ENCODE results near the gene MRPS18A. TPM values are rescaled to one million over a fixed set of nuclear protein-coding genes. Genes with fewer than 3 reads are reported as not detected.

MRPS18A gene
- total and polyA plus RNA-seq, 9 of the 15 experiments (the other 6 are each of a cell fraction or from before 2014, with no cell fraction given): 87.5 to 243 (median 125) TPM

- TF ChIP-seq NFIC (IDR thresholded peaks at IDR 0.05): peak; percentile 64
- TF ChIP-seq ZSCAN32 (CRISPR knock-in tag; IDR thresholded peaks at IDR 0.05): no peak
- TF ChIP-seq ELF2 (CRISPR knock-in tag; IDR thresholded peaks at IDR 0.05): no peak
- TF ChIP-seq KAT8 (IDR thresholded peaks at IDR 0.05; ENCODE audit: low read depth): no peak
- TF ChIP-seq ZBTB7A (IDR thresholded peaks at IDR 0.05; ENCODE audit: borderline replicate concordance, control insufficient read depth, low read depth, low read length): peak; percentile 37; the same call in 1 of the 2 replicates
- peak; percentile 40; the same call in 1 of the 2 replicates for TF ChIP-seq ZNF592 (IDR thresholded peaks at IDR 0.05)
- TF ChIP-seq ZNF263 (CRISPR knock-in tag; IDR thresholded peaks at IDR 0.05; ENCODE audit: borderline replicate concordance): peak; percentile 78; the same call in 1 of the 2 replicates
- TF ChIP-seq FOXK2 (conservative IDR thresholded peaks at IDR 0.05 in 1 of 2, IDR thresholded peaks at IDR 0.05 in 1 of 2; ENCODE audit: low read depth in 2 of 2): no peak
- TF ChIP-seq ZNF79 (CRISPR knock-in tag; IDR thresholded peaks at IDR 0.05; ENCODE audit: low read depth): no peak
- TF ChIP-seq ETV6 (IDR thresholded peaks at IDR 0.05; ENCODE audit: borderline replicate concordance in 1 of 2, low read depth in 2 of 2, low read length in 1 of 2): no peak
- no peak for TF ChIP-seq ETV6 (CRISPR knock-in tag; IDR thresholded peaks at IDR 0.05; ENCODE audit: borderline replicate concordance)
- TF ChIP-seq L3MBTL2 (IDR thresholded peaks at IDR 0.05): peak; percentile 43; the same call in 1 of the 2 replicates
- TF ChIP-seq PBX2 (CRISPR knock-in tag; IDR thresholded peaks at IDR 0.05; ENCODE audit: low read depth): no peak
- TF ChIP-seq PBX2 (tag; conservative IDR thresholded peaks at IDR 0.05; ENCODE audit: low read depth): no peak
- TF ChIP-seq ARID2 (IDR thresholded peaks at IDR 0.05): peak; percentile 86; the same call in 1 of the 2 replicates
- TF ChIP-seq CTCFL (IDR thresholded peaks at IDR 0.05; ENCODE audit: borderline replicate concordance, insufficient read depth, low read depth, low read length, poor library complexity, severe bottlenecking): no peak
- TF ChIP-seq ZC3H4 (CRISPR knock-in tag; IDR thresholded peaks at IDR 0.05; ENCODE audit: borderline replicate concordance): no peak
- peak; percentile 36; the same call in 1 of the 2 replicates for TF ChIP-seq ZFX (CRISPR knock-in tag; IDR thresholded peaks at IDR 0.05)
- no peak for TF ChIP-seq YBX1 (IDR thresholded peaks at IDR 0.05)
- TF ChIP-seq ZNF584 (CRISPR knock-in tag; IDR thresholded peaks at IDR 0.05; ENCODE audit: low read depth): no peak
These were observed 36.2 kb upstream of the MRPS18A start (continued) for GRCh38 chr6:43723737-43724295.
